Colonic mucosa (tissue), 4 donors: ENCODE measurements around the gene CELSR3. TPM values are rescaled to one million over a fixed set of nuclear protein-coding genes. Genes with fewer than 3 reads are reported as not detected.
A peak's percentile ranks its signal among the peaks of the same experiment; 100 is the strongest.

Experiments used
- DNase-seq: peaks from one replicate; pipeline ENCODE4 v3.0.0-alpha.2; 2020
- H3K27ac ChIP-seq: fragments of 200-600 bp; one replicate; pipeline ENCODE4 v1.8.0; 2021
- H3K27me3 ChIP-seq: fragments of 200-600 bp; one replicate; pipeline ENCODE4 v1.8.0; 2021
- H3K36me3 ChIP-seq: fragments of 200-600 bp; one replicate; pipeline ENCODE4 v1.8.0; 2021
- H3K4me1 ChIP-seq: fragments of 200-600 bp; one replicate; pipeline ENCODE4 v1.8.0; 2021; ENCODE audit warnings: mild to moderate bottlenecking
- H3K4me3 ChIP-seq: fragments of 200-600 bp; one replicate; pipeline ENCODE4 v1.8.0; 2021
- H3K9ac ChIP-seq, 2 donors: one replicate each; pipeline ENCODE4 v1.7.0; 2013; ENCODE audit warnings: control low read depth in 2 of 2, low read depth in 2 of 2, low read length in 2 of 2
- H3K9me3 ChIP-seq: fragments of 200-600 bp; one replicate; pipeline ENCODE4 v1.8.0; 2021
- CTCF ChIP-seq: fragments of 200-600 bp; IDR thresholded peaks from one replicate; pipeline ENCODE4 v1.8.0; 2022; ENCODE audit warnings: antibody characterized with exemption, mild to moderate bottlenecking
- intact Hi-C: fragments of 100-400 bp; cut with DNase I; formaldehyde crosslinking; loops from one replicate; pipeline ENCODE4 v1.14.1; 2022
- total RNA-seq, 2 donors: library from RNA; stranded (reverse); fragmentation: NEBNext Ultra II Directional in 1 of 2; extraction: Animal tissue kit (Norgen Biotek cat#: 25700) in 1 of 2; gene quantifications; one replicate each; pipeline ENCODE4 v1.2.1, GENCODE V29; 2021
- donor health status: healthy.
- donor health status: DM: no; HTN: no; CAD: no.
- donor health status: DM: no; HTN: no; CAD: no.

CELSR3 gene
- total RNA-seq, 2 donors from 2014 or later: 1.3 to 2.0 TPM

- no peaks in the 10 kb centered on the region for H3K9me3 ChIP-seq
- peak overlapping the region in 1 of 2 donors; percentile 93 for H3K9ac ChIP-seq
- H3K27me3 ChIP-seq: no peaks in the 10 kb centered on the region
- no peak for DNase-seq
- H3K27ac ChIP-seq: no peak overlapping the region
- H3K4me3 ChIP-seq: peak overlapping the region; percentile 80
- peaks cover 19% of the 10 kb centered on the region for H3K4me1 ChIP-seq
- intact Hi-C loops: loop anchor here (10.0 kb wide), 1 partner anchor 228 kb away; the partner anchor contains the start of gene ARIH2
- TF ChIP-seq CTCF: no peak
- H3K36me3 ChIP-seq: peaks cover 10% of the 10 kb centered on the region
Measured at GRCh38 chr3:48686538-48687219, 24.0 kb upstream of the CELSR3 start.

- intact Hi-C loops: loop anchor here (10.0 kb wide), 1 partner anchor 229 kb away; the partner anchor contains the start of gene ARIH2
Measured at GRCh38 chr3:48685603-48686511, 23.2 kb upstream of the CELSR3 start, which contains the start of gene NCKIPSD. NCKIPSD (minus strand) TSS chr3:48685915; CDS start chr3:48685807, 108 bp downstream.

GRCh38 chr3:48685293-48685602 lies 22.6 kb upstream of the CELSR3 start:
- DNase-seq: no peak
- peak overlapping the region; percentile 86 for H3K27ac ChIP-seq
- peak overlapping the region; percentile 80 for H3K4me3 ChIP-seq
- peaks cover 19% of the 10 kb centered on the region for H3K4me1 ChIP-seq
- no peaks in the 10 kb centered on the region for H3K27me3 ChIP-seq
- peaks cover 10% of the 10 kb centered on the region for H3K36me3 ChIP-seq
- no peaks in the 10 kb centered on the region for H3K9me3 ChIP-seq
- no peak for TF ChIP-seq CTCF
- peak overlapping the region; percentile 93 to 99 for H3K9ac ChIP-seq
- intact Hi-C loops: loop anchor here (10.0 kb wide), 1 partner anchor 230 kb away; the partner anchor contains the start of gene ARIH2

More at GRCh38 chr3:48685603-48686511, 23.2 kb upstream of the CELSR3 start, which contains the start of gene NCKIPSD:
- Histone ChIP-seq H3K36me3 (peaks cover 10% of the 10 kb centered on the region), H3K27me3 (no peaks in the 10 kb centered on the region), H3K27ac (peak within 1 kb of the TSS; percentile 86), H3K4me3 (peak within 1 kb of the TSS; percentile 80), H3K4me1 (peaks cover 19% of the 10 kb centered on the region), H3K9ac (peak within 1 kb of the TSS; percentile 93 to 99), H3K9me3 (no peaks in the 10 kb centered on the region)
- peak; percentile 71 for TF ChIP-seq CTCF
- peak; percentile 92 for DNase-seq

- Histone ChIP-seq H3K36me3 (peaks cover 8% of the 10 kb centered on the region), H3K4me3 (peak overlapping the region; percentile 80), H3K9me3 (no peaks in the 10 kb centered on the region), H3K27ac (no peak overlapping the region), H3K27me3 (no peaks in the 10 kb centered on the region), H3K9ac (peak overlapping the region; percentile 53 to 54), H3K4me1 (peaks cover 19% of the 10 kb centered on the region)
- intact Hi-C loops: loop anchor here (10.0 kb wide), 1 partner anchor 230 kb away; the partner anchor contains the start of gene ARIH2
- DNase-seq: no peak
- TF ChIP-seq CTCF: no peak
Measured at GRCh38 chr3:48684480-48685143, 21.9 kb upstream of the CELSR3 start.

- Histone ChIP-seq H3K27ac (no peak overlapping the region), H3K36me3 (peaks cover 2% of the 10 kb centered on the region), H3K9me3 (no peaks in the 10 kb centered on the region), H3K9ac (peak overlapping the region in 1 of 2 donors; percentile 53), H3K4me3 (no peak overlapping the region), H3K4me1 (peaks cover 19% of the 10 kb centered on the region), H3K27me3 (no peaks in the 10 kb centered on the region)
- no peak for DNase-seq
- intact Hi-C loops: loop anchor here (10.0 kb wide), 1 partner anchor 231 kb away; the partner anchor contains the start of gene ARIH2
- TF ChIP-seq CTCF: no peak
Measured at GRCh38 chr3:48684054-48684349, 21.3 kb upstream of the CELSR3 start.
